Measurements from ENCODE around the gene CRYZ.

DNA sequence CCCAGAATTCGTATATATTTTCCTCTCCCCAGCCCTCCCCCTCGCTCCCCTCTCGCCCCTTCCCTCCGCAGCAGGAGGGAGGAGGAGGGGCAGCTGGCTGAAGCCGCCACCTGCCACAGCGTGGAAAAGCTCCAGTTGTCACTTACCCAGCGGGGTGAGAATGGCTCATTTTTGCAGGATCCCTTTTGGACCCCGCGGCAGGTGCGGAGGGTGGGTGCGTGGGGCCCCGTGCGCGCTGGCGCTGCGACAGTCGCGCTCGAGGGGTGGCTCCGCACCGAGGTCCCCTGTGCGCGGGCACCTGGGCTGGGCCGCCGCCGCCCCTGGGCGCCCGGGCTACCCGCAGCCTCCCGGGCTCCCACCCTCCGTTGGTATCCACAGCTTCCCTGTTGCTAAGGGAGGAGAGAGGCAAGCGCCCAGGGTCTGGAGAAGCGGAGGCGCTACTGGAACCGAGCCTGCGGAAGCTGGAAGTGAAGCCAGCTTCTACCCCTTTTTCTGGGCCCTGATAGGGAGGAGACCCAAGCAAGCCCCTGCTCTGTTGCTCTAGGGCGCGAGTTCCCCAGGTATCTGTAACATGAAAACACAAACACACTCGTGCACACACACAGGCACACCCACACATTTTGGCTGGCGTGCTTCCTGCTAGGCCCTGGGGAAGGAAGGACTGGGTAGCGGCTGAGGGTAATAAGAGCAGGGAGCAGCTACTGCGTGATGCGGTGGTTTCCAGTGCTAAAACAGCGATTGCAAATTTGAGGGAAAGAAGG lies 59.3 kb downstream of the CRYZ start, which contains the start of gene ERICH3:
- no peak for TF ChIP-seq MYC (IDR thresholded peaks at IDR 0.05; ENCODE audit: low read depth, low read length)
- TF ChIP-seq CTCF (IDR thresholded peaks at IDR 0.05; ENCODE audit: low read depth, low read length), result no peak
- TF ChIP-seq, protein P1, sequence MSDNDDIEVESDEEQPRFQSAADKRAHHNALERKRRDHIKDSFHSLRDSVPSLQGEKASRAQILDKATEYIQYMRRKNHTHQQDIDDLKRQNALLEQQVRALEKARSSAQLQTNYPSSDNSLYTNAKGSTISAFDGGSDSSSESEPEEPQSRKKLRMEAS (IDR thresholded peaks at IDR 0.05; ENCODE audit: low read depth, low read length), result no peak
- no peak for TF ChIP-seq POLR2A (IDR thresholded peaks at IDR 0.05; ENCODE audit: extremely low read depth, insufficient read length)
